A549 (cell line): ENCODE results near the gene ANO6. TPM values are rescaled to one million over a fixed set of nuclear protein-coding genes. Genes with fewer than 3 reads are reported as not detected.
A peak's percentile ranks its signal among the peaks of the same experiment; 100 is the strongest.

Experiments used
- ATAC-seq, 2 experiments: fragments of 200-7000 bp in 1 of 2; fragments of >200 bp in 1 of 2; cut with Nextera tagmentation in 1 of 2; cut with Tn5 transposase in 1 of 2; 3 replicates each; pipeline versions ENCODE4 v1.8.0 to v1.9.1; 2018 to 2020; ENCODE audit warnings: mild to moderate bottlenecking in 1 of 2, moderate library complexity in 1 of 2
- CTCF ChIA-PET: fragments of 300-600 bp; sonication (Branson Sonifier 250); formaldehyde crosslinking; extraction: SDS; loops from one replicate; lab custom pipeline; 2021; ENCODE audit warnings: antibody characterized with exemption, inconsistent platforms; lab: Yijun Ruan, JAX
- POLR2A ChIA-PET: fragments of 350-600 bp; formaldehyde crosslinking; extraction: SDS; loops from one replicate; lab custom pipeline; 2021; ENCODE audit warnings: antibody characterized with exemption, inconsistent platforms; lab: Yijun Ruan, JAX
- DNase-seq, 2 experiments: peaks; one replicate each; pipeline versions ENCODE4 v3.0.0 to v3.0.0-alpha.2; 2011 to 2016; ENCODE audit warnings: low read depth in 1 of 2, low spot score in 1 of 2
- FAIRE-seq: peaks from 2 replicates; lab custom pipeline; 2011; peaks lifted over from hg19 to GRCh38; lab: Jason Lieb, UNC
- H3K27ac ChIP-seq, 2 experiments: fragments of >200 bp; sonication (Bioruptor Twin); formaldehyde crosslinking; 3 replicates each; pipeline ENCODE4 v1.5.1; 2016 to 2017
- H3K4me1 ChIP-seq: fragments of >200 bp; sonication (Bioruptor Twin); formaldehyde crosslinking; 3 replicates; pipeline ENCODE4 v1.6.1; 2016
- H3K4me2 ChIP-seq: fragments of >200 bp; sonication (Bioruptor Twin); formaldehyde crosslinking; 3 replicates; pipeline ENCODE4 v1.6.1; 2016
- H3K4me3 ChIP-seq: fragments of >200 bp; sonication (Bioruptor Twin); formaldehyde crosslinking; 3 replicates; pipeline ENCODE4 v1.5.1; 2016
- H3K9me3 ChIP-seq: fragments of >200 bp; sonication (Bioruptor Twin); formaldehyde crosslinking; 3 replicates; pipeline ENCODE4 v1.6.1; 2016
- ATOH8 ChIP-seq: fragments of 250-450 bp; sonication (Bioruptor Pico); IDR thresholded peaks from 2 replicates; pipeline ENCODE4 v1.5.0; 2020; ENCODE audit warnings: low read depth, mild to moderate bottlenecking, moderate library complexity
- BCL3 ChIP-seq: fragments of >200 bp; sonication (Bioruptor Twin); formaldehyde crosslinking; IDR thresholded peaks from 3 replicates; pipeline ENCODE4 v1.6.1; 2016
- BHLHE40 ChIP-seq: IDR thresholded peaks from 2 replicates; pipeline ENCODE4 v1.6.1; 2012; ENCODE audit warnings: low read depth, low read length, inconsistent platforms
- CBX2 ChIP-seq: fragments of 200-600 bp; sonication (generic); IDR thresholded peaks from 2 replicates; pipeline ENCODE4 v1.6.1; 2016; ENCODE audit warnings: low read depth, mild to moderate bottlenecking, borderline replicate concordance
- CHD2 ChIP-seq: fragments of 150-350 bp; IDR thresholded peaks from 2 replicates; pipeline ENCODE4 v1.6.1; 2014; ENCODE audit warnings: low read length; ENCODE audit not compliant: partially characterized antibody
- E2F6 ChIP-seq: IDR thresholded peaks from 2 replicates; pipeline ENCODE4 v1.6.1; 2012; ENCODE audit warnings: low read depth, borderline replicate concordance
- EHF ChIP-seq: fragments of 250-450 bp; sonication (Bioruptor Pico); IDR thresholded peaks from 2 replicates; pipeline ENCODE4 v1.5.0; 2020; ENCODE audit warnings: mild to moderate bottlenecking
- ESRRA ChIP-seq: fragments of 150-350 bp; IDR thresholded peaks from 2 replicates; pipeline ENCODE4 v1.6.1; 2014; ENCODE audit warnings: mild to moderate bottlenecking, low read length, borderline replicate concordance
- FOSB ChIP-seq: fragments of 250-450 bp; sonication (Bioruptor Pico); IDR thresholded peaks from 2 replicates; pipeline ENCODE4 v1.5.0; 2020; ENCODE audit warnings: mild to moderate bottlenecking, moderate library complexity
- HES2 ChIP-seq: fragments of >200 bp; sonication (Bioruptor Twin); formaldehyde crosslinking; IDR thresholded peaks from 2 replicates; pipeline ENCODE4 v1.6.1; 2016
- HEYL ChIP-seq: fragments of 250-450 bp; sonication (Bioruptor Pico); IDR thresholded peaks from 2 replicates; pipeline ENCODE4 v1.8.0; 2021; ENCODE audit warnings: mild to moderate bottlenecking, moderate library complexity
- HOXB5 ChIP-seq: fragments of 250-450 bp; sonication (Bioruptor Pico); IDR thresholded peaks from 2 replicates; pipeline ENCODE4 v1.5.0; 2020; ENCODE audit warnings: mild to moderate bottlenecking, moderate library complexity
- MAFK ChIP-seq: fragments of 450-650 bp; IDR thresholded peaks from 2 replicates; pipeline ENCODE4 v1.6.1; 2014; ENCODE audit not compliant: partially characterized antibody
- MAX ChIP-seq: IDR thresholded peaks from 2 replicates; pipeline ENCODE4 v1.6.1; 2012
- MYC ChIP-seq: IDR thresholded peaks from 2 replicates; pipeline ENCODE4 v1.6.1; 2012; ENCODE audit warnings: mild to moderate bottlenecking, inconsistent platforms, low read length, improper control_type of control experiment, borderline replicate concordance
- NR3C1 ChIP-seq: fragments of >200 bp; sonication (Bioruptor Twin); formaldehyde crosslinking; IDR thresholded peaks from 3 replicates; pipeline ENCODE4 v1.6.1; 2017
- POLR2A ChIP-seq: IDR thresholded peaks from 2 replicates; pipeline ENCODE4 v1.6.1; 2012; ENCODE audit warnings: mild to moderate bottlenecking, low read length
- REST ChIP-seq: fragments of 200-600 bp; sonication (generic); IDR thresholded peaks from 2 replicates; pipeline ENCODE4 v1.6.1; 2016; ENCODE audit warnings: antibody characterized with exemption, mild to moderate bottlenecking, moderate library complexity
- SMC3 ChIP-seq: fragments of >200 bp; sonication (Bioruptor Twin); formaldehyde crosslinking; IDR thresholded peaks from 3 replicates; pipeline ENCODE4 v1.6.1; 2018; ENCODE audit warnings: inconsistent platforms
- SREBF2 ChIP-seq: fragments of 450-650 bp; IDR thresholded peaks from 2 replicates; pipeline ENCODE4 v1.6.1; 2014; ENCODE audit warnings: mild to moderate bottlenecking, moderate library complexity
- TP53 ChIP-seq: fragments of 250-450 bp; sonication (Bioruptor Pico); IDR thresholded peaks from 2 replicates; pipeline ENCODE4 v1.5.0; 2021; ENCODE audit warnings: mild to moderate bottlenecking, moderate library complexity
- USF2 ChIP-seq: fragments of 450-650 bp; IDR thresholded peaks from 2 replicates; pipeline ENCODE4 v1.6.1; 2014; ENCODE audit warnings: antibody characterized with exemption
- ZC3H11A ChIP-seq: fragments of 450-650 bp; IDR thresholded peaks from 2 replicates; pipeline ENCODE4 v1.6.1; 2014; ENCODE audit warnings: antibody characterized with exemption, mild to moderate bottlenecking
- ZFP36 ChIP-seq: fragments of 450-650 bp; IDR thresholded peaks from 2 replicates; pipeline ENCODE4 v1.6.1; 2014; ENCODE audit warnings: borderline replicate concordance; ENCODE audit not compliant: partially characterized antibody
- ZNF302 ChIP-seq: fragments of 250-450 bp; sonication (Bioruptor Pico); IDR thresholded peaks from 2 replicates; pipeline ENCODE4 v1.9.0; 2021; ENCODE audit warnings: inconsistent platforms, mild to moderate bottlenecking, moderate library complexity
- WGBS: methylation state at CpG from one replicate; pipeline ENCODE4 v1.1.6; 2017; ENCODE audit errors: missing lambda C conversion rate; 5-methylcytosine and 5-hydroxymethylcytosine counted together
- polyA plus RNA-seq, 4 experiments: library from polyadenylated mRNA; depleted of rRNA in 3 of 4; stranded (reverse); fragments of >200 nt; fragmentation: RNase III in 1 of 4; extraction: RNeasy Plus Mini Kit Qiagen cat#74134 plus additional on column Dnase treatment in 1 of 4; gene quantifications; 2 replicates in 3 of 4; 3 replicates in 1 of 4; pipeline ENCODE4 v1.2.3, GENCODE V29; 2011 to 2017

ANO6 gene
- polyA plus RNA-seq, 2 of the 4 experiments (the other 2 are of a cell fraction), result 41.7 to 80.0 TPM

- TF ChIP-seq ZFP36 (no peak), HES2 (no peak), NR3C1 (no peak), SMC3 (no peak)
- ChIA-PET CTCF (no interaction called here), POLR2A (no interaction called here)
- H3K9me3 ChIP-seq, result no peaks in the 10 kb centered on the region
- 93% methylated on average over 5 of the region's 5 CpGs for WGBS
- no peak overlapping the region for H3K27ac ChIP-seq
- ATAC-seq, result no peak
- FAIRE-seq, result no peak
- H3K4me2 ChIP-seq, result no peak overlapping the region
- H3K4me1 ChIP-seq, result no peaks in the 10 kb centered on the region; the same call in 2 of the 3 replicates
- no peak overlapping the region for H3K4me3 ChIP-seq
- no peak for DNase-seq
Measured at GRCh38 chr12:45304514-45305178, 88.8 kb downstream of the ANO6 start.

GRCh38 chr12:45305907-45306306, 90.0 kb downstream of the ANO6 start:
- Histone ChIP-seq H3K4me3 (no peak overlapping the region), H3K9me3 (no peaks in the 10 kb centered on the region), H3K4me2 (no peak overlapping the region), H3K27ac (no peak overlapping the region), H3K4me1 (0 out of 3 replicates have a peak, but pooled peaks cover 5% of the 10 kb centered on the region)
- ChIA-PET CTCF (no interaction called here), POLR2A (no interaction called here)
- ATAC-seq, result no peak
- no peak for DNase-seq
- TF ChIP-seq FOSB, result no peak
- TF ChIP-seq MAFK, result no peak
- no peak for TF ChIP-seq ZC3H11A
- TF ChIP-seq HOXB5 (CRISPR knock-in tag), result no peak
- no peak for TF ChIP-seq REST
- no peak for TF ChIP-seq SREBF2
- no peak for TF ChIP-seq BCL3
- no peak for TF ChIP-seq EHF (CRISPR knock-in tag)
- TF ChIP-seq CHD2, result no peak
- no peak for TF ChIP-seq ZNF302 (CRISPR knock-in tag)
- TF ChIP-seq HEYL (CRISPR knock-in tag), result no peak
- no peak for TF ChIP-seq TP53 (CRISPR knock-in tag)
- TF ChIP-seq CBX2, result no peak
- no peak for FAIRE-seq
- 90% methylated on average over 3 of the region's 3 CpGs for WGBS

GRCh38 chr12:45309836-45310626, 94.1 kb downstream of the ANO6 start:
- Histone ChIP-seq H3K27ac (no peak overlapping the region), H3K4me2 (no peak overlapping the region), H3K9me3 (no peaks in the 10 kb centered on the region), H3K4me1 (0 out of 3 replicates have a peak, but pooled peaks cover 5% of the 10 kb centered on the region), H3K4me3 (no peak overlapping the region)
- DNase-seq (no peak), ATAC-seq (no peak), FAIRE-seq (peak; percentile 23)
- POLR2A ChIA-PET, result no interaction called here
- 88% methylated on average over 1 of the region's 1 CpG for WGBS
- CTCF ChIA-PET, result interaction anchor here (2.0 kb wide), 1 partner anchor 78 kb away, joined by 9 read pairs; no protein-coding TSS in a partner anchor
- TF ChIP-seq MAX, result no peak
- no peak for TF ChIP-seq E2F6
- no peak for TF ChIP-seq USF2
- TF ChIP-seq MYC, result no peak
- no peak for TF ChIP-seq BHLHE40
- TF ChIP-seq ATOH8 (CRISPR knock-in tag), result no peak
- no peak for TF ChIP-seq ESRRA
- TF ChIP-seq ZFP36, result no peak
- no peak for TF ChIP-seq HES2
- TF ChIP-seq POLR2A, result no peak
